Daoy (cell line): ENCODE results near the gene L3MBTL3. TPM values are rescaled to one million over a fixed set of nuclear protein-coding genes. Genes with fewer than 3 reads are reported as not detected.

Experiments
- DNase-seq: peaks from one replicate; pipeline ENCODE4 v3.0.0-alpha.2; 2015; ENCODE audit warnings: low read depth
- total RNA-seq: library from RNA; depleted of rRNA; stranded (reverse); fragments of >200 nt; shearing (Covaris generic); gene quantifications from 2 replicates; pipeline ENCODE4 v1.2.3, GENCODE V29; 2014

L3MBTL3 gene
- total RNA-seq, 1 experiment from 2014 or later: not detected

DNA sequence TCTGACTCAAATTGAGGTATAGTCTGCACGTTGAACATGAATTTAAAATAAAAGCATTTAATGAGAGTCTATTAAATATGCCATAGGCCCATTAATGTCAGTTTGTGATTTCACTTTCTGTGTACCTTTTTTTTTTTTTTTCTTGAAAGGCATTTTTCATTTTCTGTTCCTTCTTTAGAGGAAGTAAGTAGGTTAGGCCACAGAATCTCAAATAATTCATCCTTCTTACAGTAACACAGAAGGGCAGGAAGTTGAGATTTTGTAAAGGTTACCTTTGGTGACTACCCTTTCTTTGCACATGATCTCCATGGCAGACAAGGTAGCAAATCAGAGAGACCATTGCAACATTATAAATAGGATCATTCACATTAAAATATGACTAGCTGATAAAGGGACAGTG is 9.6 kb downstream of the L3MBTL3 start:
- no peak for DNase-seq

GRCh38 chr6:130029163-130029562 is 10.8 kb downstream of the L3MBTL3 start:
- DNase-seq: no peak

GRCh38 chr6:130032758-130033340 is 14.5 kb downstream of the L3MBTL3 start:
- no peak for DNase-seq

DNA sequence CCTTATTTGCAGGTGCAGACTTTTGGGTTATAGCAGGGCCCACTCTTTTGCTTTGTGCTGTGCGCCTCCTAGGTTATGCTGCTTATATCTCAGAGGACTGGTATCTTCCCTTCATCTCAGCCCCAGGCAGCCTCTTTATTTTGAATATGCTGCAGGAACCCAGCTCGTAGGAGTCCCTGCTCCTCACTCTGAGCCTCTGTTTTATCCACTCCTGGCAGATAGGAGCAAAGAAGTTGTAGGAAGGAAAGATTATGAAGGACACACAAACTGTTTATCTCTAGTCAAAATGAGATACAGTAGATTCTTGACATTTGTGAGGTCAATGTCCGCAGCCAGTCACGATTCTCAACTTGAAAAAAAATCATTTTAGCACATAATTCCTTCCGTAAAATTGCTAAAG is 15.6 kb downstream of the L3MBTL3 start:
- DNase-seq: no peak

GRCh38 chr6:130034378-130035146 is 16.2 kb downstream of the L3MBTL3 start:
- DNase-seq: no peak

DNA sequence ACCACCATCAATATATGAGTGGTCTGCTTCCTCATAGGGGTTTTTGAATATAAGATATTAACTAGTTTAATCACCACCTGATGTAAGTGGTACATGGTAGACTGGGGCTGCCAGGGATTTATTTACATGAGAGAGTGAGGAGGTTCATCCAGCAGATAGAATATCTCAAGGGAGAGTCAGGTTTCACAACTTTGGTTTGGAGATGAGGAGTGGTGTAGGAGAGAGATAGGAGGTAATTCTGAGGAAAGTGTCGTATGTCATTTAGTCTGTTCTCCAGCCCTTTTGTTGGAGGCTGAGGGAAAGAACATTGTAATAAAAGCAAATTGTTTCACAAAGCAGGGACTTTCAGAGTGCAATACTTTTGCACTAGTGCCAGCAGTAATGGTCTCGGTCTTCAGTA is 16.8 kb downstream of the L3MBTL3 start:
- DNase-seq: no peak

DNA sequence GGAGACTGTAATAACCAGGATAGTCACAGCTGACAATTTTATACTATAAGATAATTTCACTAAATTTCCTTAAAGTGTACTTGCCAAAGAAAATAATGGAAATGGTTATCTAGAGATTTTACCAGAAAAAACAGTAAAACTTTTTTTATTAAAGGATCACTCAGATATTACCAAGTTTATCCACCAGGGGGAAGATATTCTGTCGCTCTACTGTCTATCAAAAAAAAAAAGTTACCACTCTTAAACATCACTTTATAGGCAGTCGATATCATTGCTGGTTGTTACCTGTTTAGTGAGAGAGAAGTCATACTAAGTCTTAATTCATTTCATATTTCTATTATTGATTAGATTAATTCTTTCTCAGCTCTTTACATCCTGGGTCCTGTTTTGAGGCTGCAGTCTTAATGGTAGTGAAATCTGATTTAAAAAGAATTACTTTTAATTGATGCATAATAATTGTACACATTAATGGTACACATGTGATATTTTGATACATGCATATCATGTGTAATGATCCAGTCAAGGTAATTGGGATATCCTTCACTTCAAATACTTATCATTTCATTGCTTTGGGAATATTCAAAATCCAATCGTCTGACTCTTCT is 18.9 kb downstream of the L3MBTL3 start:
- no peak for DNase-seq

DNA sequence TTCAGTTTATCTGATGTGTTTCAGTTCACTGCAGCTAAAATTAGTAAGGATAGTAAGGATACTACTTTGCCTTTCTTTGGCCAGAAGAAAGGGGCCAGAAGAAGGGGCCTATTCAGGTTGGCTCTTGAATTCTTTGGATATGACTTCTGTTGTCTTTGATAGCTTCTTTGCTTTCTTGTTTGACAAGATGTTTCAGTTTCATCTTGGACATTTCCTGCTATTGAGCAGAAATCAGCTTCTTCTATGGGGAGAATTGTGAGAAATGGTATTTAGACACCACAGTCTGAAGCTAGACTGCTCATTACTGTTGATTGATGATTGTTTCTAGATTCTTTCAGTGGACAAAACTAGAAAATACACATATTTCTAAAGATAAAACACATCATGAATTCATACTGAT is 23.2 kb downstream of the L3MBTL3 start:
- DNase-seq: no peak

DNA sequence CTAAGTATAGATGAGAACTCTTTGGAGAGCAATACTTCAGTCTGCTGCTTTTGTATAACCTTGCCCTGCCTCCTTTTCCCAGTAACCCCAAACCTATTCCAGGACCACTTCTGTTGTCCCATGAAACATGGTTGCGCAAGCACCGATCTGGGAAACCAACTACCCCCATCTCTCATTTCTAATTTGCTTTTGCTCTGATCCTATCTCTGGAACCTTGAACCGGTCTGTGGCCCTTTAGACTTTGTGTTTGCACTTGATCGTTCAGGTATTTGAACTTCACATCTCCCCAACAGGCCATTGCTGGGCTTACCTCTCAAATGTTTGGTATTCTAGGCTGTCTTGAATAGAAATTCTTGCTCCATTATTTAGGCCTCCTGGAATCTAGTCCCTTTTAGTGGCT is 25.0 kb downstream of the L3MBTL3 start:
- no peak for DNase-seq

DNA sequence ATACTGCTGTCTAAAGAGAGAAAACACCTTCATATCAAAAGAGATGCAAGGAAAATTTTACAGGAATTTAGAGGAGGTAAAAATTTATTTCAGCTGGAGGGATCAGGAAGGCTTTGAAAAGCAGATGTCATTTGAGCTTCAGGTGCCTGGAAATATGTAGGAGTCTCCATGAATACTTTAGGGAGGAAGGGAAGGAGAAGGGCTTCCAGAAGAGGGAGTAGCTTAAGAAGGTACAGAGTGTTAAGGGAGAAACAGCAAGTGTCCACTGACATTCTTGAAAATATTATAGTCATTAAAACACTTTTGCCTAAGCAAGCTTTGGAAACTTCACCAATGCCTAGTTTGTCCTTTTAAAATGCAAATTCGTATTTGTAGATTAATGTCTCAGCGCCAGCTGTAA is 27.2 kb downstream of the L3MBTL3 start:
- no peak for DNase-seq

DNA sequence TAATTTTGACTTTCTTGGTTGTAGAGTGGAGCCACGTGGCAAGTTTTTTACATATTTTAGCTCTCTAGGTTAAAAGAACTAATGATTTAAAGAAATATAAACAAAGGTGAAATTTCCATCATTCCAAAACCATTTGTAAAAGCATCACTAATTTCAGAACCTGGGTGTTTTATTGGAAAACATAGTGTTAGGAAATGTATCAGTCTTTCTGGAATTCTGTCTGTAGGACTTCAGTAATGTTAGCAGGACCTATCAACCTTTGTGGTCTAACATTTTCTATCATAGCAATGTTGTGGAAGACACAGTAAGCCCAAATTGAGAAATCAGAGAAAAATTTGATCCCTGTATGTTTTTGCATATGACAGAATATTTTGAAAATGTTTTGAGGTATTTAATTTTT is 28.3 kb downstream of the L3MBTL3 start:
- DNase-seq: no peak

DNA sequence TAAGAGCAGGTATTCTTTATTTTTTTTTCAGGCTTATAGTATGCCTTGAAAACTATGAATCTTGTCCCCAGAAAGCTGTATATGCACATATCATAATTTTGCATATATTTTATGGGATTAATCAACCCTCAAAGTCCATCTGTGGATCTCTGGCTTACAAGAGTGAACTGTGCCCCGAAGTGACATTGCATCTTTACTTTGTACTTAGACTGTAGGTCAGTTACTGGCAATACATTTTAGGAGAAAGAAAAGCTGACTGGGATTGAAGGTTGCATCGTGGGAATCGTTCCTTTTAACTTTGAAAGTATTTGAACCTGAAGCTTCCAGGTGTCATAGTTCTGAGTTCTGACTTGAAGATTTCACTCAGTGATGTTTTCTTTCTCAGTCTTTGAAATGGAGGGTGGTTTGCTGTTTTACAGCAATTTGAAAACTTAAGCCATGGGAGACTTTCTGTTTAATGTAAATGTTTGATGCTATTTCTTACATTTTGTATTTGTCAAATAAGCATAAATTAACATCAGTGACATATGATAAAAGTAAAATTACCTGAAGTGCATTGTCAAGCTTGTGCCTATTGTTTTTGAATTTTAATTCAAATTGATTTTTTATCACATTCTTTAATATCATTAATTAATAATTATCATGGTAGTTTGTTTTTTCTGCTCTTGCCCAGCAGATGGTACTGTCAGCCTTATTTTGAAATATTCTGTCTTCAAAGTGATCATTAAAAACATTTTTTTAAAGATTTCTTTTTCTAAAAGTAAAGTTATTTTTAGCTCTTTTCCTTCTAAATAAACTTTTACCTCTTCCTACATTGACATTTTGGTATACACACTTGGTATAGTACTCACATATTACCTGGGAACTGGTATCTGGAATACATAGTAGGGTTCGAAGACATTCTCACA is 29.0 kb downstream of the L3MBTL3 start:
- DNase-seq: no peak

GRCh38 chr6:130050230-130050629 is 31.8 kb downstream of the L3MBTL3 start:
- DNase-seq: no peak

DNA sequence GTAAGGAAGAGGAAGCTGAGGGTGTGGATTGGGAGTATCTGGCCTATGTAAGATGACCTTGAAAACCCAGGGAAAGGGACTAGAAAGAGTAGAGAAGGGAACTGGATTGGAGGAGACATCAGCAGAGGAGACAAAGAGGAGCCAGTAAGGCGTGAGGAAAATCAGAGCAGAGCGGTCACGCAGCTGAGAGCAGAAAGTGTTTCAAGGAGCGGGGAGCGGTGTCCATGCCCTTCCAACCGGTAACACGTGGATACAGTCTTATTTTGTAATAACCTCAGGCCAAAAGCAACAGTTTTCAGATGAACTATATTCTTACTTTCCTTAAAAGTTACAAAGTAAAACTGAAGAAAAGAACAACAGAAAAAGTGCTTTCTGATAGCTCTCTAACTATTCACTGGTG is 36.3 kb downstream of the L3MBTL3 start:
- DNase-seq: no peak

DNA sequence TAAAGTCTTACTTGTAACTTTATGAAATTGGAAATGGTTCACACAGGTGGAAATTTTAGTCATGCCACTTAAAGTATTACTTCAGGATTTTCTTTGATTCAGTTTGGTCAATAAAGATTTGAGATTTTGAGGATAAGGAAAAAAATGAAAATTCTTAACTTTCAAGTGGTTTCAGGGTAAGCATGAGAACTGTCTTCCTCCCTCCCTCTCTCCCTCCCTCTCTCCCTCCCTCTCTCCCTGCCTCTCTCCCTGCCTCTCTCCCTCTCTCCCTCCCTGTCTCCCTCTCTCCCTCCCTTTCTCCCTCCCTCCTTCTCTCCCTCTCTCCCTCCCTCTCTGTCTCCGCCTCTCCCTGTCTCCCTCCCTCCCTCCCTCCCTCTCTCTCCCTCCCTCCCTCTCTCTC is 36.9 kb downstream of the L3MBTL3 start:
- no peak for DNase-seq

DNA sequence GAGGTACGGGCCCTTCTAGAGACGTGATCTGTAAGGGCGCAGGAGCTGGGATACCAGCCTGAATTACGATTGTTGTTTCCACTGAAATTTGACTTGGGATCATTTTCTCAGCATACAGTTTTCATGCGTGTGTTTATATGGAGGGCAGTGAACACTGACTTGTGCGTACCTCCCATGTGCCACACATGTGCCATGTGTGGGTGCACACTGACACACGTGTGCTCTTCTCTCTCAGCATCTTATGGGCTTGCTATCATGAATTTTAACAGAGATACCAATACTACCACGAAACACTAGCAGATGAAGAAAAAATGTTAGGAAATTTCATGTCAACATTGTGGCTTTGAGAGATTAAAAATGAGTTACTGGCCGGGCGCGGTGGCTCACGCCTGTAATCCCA is 39.1 kb downstream of the L3MBTL3 start:
- no peak for DNase-seq

DNA sequence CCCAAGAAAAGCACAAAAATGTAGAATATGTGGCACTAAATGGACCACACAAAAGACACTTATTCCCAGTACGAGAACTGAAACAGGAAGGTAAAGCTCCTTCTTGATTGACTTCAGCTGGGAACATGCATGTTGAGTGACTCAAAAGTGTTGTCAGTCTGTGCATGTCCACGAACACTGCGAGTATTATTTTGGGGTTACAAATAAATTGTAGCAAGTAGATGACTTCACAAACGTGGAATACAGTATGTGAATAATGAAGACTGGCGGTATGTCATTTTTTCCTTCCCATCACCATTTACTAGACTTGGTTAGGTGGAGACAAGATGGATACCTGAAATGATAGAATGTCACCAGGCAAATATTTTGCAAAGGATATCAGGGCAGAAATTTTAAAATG is 45.4 kb downstream of the L3MBTL3 start:
- no peak for DNase-seq

- DNase-seq: no peak
Measured at GRCh38 chr6:130065609-130066156, 47.3 kb downstream of the L3MBTL3 start.

DNA sequence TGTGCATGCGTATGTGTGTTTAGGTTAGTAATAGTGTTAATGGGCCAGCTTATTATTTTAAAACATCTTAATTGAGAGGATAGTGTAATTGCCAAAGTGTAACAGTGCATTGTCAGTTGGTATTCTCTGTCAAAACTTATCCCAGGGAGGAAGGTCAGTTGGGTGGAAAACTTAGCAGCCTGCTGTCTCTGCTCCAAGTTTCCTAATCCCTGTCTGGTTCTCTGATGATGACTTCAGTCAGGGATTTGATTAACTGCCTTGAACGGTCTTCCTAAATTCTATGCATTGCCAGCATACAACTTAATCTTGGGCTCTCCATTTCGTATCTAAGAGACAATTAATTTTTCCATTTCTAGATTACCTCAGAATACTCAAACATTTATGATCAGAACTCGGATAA is 51.1 kb downstream of the L3MBTL3 start:
- DNase-seq: no peak

GRCh38 chr6:130070326-130070725 is 51.9 kb downstream of the L3MBTL3 start:
- DNase-seq: no peak

- no peak for DNase-seq
Measured at GRCh38 chr6:130070792-130071191, 52.4 kb downstream of the L3MBTL3 start.

- no peak for DNase-seq
Measured at GRCh38 chr6:130075879-130076460, 57.6 kb downstream of the L3MBTL3 start.
